HepG2 (cell line): ENCODE data around the gene BFSP1.

Experiments
- ZNF776 ChIP-seq: sonication (generic); formaldehyde crosslinking; IDR thresholded peaks from 2 replicates; pipeline ENCODE4 v1.4.0; 2020; ENCODE audit warnings: mild to moderate bottlenecking, missing genetic modification reagents
- ZNF777 ChIP-seq: sonication (generic); formaldehyde crosslinking; IDR thresholded peaks from 2 replicates; pipeline ENCODE4 v1.4.0; 2020; ENCODE audit warnings: missing genetic modification reagents
- TF ChIP-seq, protein P1 (sequence below): sonication (generic); formaldehyde crosslinking; IDR thresholded peaks from 2 replicates; pipeline ENCODE4 v1.4.0; 2020; ENCODE audit warnings: missing genetic modification reagents, borderline replicate concordance
- TF ChIP-seq, protein P2 (sequence below): IDR thresholded peaks from 2 replicates; pipeline ENCODE4 v1.6.1; 2012; ENCODE audit warnings: inconsistent platforms

DNA sequence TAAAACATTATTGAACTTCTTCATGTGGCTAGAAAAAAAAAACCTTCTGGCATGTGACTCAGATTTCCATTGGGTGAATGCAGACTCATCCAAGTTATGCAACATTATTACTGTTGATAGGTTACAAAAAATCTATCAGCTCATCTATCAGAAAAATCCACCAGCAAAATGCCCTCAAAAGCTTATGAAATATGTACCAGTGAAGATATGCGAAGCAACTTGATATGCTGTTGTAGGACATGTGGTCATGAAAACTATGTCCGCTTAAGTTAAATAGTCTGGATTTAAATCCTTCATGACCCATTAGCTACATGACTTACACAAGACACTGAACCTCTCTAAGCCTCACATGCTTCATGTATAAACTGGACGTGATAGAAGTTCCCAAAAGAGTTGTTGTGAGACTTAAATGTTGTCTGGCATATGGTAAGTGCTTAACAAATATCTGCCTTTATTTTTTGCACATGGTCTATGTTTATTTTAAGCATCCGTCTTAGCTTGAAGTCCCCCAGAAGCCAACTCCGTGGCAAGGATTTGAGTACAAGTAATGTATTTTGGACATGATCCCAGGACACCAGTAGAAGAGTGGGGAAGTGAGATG, 12.5 kb upstream of the BFSP1 start:
- TF ChIP-seq, protein P1, sequence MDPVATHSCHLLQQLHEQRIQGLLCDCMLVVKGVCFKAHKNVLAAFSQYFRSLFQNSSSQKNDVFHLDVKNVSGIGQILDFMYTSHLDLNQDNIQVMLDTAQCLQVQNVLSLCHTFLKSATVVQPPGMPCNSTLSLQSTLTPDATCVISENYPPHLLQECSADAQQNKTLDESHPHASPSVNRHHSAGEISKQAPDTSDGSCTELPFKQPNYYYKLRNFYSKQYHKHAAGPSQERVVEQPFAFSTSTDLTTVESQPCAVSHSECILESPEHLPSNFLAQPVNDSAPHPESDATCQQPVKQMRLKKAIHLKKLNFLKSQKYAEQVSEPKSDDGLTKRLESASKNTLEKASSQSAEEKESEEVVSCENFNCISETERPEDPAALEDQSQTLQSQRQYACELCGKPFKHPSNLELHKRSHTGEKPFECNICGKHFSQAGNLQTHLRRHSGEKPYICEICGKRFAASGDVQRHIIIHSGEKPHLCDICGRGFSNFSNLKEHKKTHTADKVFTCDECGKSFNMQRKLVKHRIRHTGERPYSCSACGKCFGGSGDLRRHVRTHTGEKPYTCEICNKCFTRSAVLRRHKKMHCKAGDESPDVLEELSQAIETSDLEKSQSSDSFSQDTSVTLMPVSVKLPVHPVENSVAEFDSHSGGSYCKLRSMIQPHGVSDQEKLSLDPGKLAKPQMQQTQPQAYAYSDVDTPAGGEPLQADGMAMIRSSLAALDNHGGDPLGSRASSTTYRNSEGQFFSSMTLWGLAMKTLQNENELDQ = no peak
- TF ChIP-seq ZNF776 (CRISPR knock-in tag) (no peak), ZNF777 (CRISPR knock-in tag) (no peak)
- TF ChIP-seq, protein P2, sequence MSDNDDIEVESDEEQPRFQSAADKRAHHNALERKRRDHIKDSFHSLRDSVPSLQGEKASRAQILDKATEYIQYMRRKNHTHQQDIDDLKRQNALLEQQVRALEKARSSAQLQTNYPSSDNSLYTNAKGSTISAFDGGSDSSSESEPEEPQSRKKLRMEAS = no peak
